GM18907 (cell line): ENCODE data around the gene RSPH10B2.
"Not testable (repeated sequence)": the region's sequence is repeated elsewhere in the genome, so short reads cannot be mapped to it uniquely, and the experiment has no call there.

Experiments used
- ATAC-seq: cut with Tn5 transposase; IDR thresholded peaks from one replicate; pipeline ENCODE4 v1.9.1; 2021; ENCODE audit warnings: mild to moderate bottlenecking, moderate library complexity; ENCODE audit not compliant: unreplicated experiment

RSPH10B2 gene

DNA sequence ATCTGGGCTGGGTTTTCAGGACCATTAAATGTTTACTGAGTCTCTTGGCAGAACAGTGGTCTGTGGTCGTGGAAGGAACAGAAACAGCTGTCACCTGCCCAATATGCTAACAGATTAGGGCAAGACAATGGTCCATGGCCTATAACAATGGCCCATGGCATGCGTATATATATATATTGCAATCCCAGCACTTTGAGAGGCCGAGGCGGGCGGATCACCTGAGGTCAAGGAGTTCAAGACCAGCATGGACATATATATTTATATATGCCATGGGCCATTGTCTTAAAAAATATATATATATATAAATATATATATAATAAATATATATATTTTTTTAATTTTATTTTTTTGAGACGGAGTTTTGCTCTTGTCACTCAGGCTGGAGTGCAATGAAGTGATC, 27.7 kb downstream of the RSPH10B2 start:
- not testable (repeated sequence) for ATAC-seq

DNA sequence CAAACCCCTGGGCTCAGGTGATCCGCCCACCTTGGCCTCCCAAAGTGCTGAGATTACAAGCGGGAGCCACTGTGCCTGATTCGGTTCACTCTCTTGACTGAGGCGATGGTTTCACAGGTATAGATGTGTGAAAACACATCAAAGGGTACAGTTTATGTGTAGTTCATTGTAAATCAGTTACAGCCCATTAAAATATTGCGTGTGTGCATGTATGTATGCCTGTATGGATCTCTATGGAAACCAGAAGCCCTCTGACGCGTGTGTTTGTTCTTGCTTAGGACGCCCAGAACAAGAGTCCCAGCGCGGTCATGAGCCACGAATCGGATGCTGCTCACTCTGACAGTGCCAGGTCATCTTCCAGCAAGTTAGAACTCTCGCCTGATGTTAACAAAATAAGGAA, 35.5 kb downstream of the RSPH10B2 start:
- ATAC-seq: not testable (repeated sequence)

DNA sequence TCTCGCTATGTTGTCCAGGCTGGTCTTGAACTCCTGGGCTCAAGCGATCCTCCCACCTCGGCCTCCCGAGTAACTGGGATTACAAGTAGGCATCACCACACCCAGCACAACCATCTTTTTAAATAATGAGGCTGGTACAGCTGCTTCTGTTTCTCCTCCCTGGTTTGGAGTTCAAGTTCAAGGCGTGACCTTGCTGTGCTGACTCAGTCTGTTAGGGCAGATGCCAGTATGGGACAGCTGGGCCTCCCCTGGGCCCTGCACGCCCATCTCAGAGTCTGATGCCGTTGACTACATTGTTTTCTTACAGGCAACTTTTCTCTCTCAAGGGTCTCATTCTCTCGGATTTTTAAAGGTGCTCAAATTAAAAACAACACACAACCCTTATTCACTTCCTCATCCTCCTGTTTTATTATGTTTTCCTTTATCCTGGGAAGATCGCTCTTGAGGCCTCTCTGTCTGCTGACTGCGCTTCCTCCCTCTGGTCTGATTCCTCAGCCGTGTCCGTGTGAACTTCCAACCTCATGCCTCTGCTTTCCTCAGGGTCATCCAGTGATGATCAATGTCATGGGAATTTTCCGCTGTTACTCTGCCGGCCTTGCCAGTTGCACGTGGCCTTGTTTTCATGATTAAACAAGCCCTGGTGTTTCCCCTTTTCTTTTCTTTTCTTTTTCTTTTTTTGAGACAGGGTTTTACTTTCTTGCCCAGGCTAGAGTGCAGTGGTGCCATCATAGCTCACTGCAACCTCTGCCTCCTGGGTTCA, 38.4 kb downstream of the RSPH10B2 start:
- ATAC-seq: not testable (repeated sequence)

DNA sequence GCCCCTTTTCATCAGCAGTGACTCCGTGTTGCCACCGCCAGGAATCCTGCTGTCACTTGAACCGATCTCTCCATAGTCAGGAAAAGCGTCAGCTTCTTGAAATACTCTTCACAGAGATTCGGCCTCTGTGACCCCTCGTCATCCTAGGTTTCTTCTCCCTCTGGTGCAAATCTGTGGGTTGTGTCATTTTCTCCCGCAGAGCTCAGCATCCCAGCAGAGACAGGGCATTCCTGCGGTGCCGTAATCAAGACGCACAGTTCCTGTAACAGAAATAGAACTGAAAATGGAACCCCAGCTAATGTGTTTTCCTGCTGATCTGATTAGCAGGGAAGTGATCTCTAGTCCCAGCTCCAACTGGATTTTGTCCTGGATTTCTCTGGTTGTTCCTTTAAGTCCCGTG, 40.4 kb downstream of the RSPH10B2 start:
- ATAC-seq: not testable (repeated sequence)

DNA sequence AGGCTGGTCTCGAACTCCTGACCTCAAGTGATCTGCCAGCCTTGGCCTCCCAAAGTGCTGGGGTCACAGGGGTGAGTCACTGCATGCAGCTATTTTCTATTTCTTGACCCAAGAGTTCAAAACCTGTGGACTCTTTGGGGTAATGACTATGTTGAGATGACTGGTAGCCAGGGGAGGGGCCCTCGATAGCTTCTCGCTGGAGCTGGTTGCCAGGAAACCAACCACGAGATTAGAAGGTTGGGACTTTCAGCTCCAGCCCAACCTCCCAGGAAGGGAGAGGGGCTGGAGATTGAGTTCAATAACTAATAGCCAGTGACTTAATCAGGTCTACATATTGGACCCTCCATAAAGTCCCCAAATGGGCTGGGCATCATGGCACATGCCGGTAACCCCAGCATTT, 43.3 kb downstream of the RSPH10B2 start:
- ATAC-seq: not testable (repeated sequence)

DNA sequence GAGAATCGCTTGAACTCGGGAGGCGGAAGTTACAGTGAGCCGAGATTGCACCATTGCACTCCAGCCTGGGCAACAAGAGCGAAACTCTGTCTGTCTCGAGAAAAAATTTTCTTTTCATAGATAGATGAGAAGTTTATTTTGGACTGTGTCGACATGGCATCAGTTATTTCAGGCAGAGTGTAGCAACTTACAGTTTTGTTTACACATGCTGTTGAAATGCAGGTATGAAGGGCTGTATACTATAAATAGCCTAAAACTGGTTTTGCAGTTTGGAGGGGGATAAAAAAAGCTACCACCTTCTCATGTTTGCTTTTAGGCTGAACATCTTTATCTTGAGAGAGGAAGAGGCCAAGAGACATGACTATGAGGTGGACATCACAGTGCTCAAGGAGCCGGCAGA, 44.1 kb downstream of the RSPH10B2 start:
- not testable (repeated sequence) for ATAC-seq

DNA sequence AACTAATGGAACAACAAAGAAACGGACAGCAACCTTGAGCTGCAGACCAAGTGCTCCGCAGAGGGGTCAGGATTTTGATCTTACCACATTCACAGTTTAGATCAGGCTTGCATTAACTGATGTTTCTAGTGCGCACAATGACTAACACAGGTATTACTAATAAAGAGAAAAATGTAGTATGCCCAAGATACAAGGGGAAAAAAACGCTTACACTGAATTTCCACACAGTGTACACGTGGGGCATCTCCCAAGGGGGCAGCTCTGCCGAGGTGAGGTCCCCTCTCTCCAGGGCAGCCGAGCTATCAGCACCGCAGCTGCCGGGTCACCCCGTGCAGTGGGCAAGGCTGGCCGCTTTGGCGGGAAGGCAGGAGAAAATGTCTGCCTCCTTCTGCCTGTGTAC, 46.0 kb downstream of the RSPH10B2 start:
- not testable (repeated sequence) for ATAC-seq

DNA sequence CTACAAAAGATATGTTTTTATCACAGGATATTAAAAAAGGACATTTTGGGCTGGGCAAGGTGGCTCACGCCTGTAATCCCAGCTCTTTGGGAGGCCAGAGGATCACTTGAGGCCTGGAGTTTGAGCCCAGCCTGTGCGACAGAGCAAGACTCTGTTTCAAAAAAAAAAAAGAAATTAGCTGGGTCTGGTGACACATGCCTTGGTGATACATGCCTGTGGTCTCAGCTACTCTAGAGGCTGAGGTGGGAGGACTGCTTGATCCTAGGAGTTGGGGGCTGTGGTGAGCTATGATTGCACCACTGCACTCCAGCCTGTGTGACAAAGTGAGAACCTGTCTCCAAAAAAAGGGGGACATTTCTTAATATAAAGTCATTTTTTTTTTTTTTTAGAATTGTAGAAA, 46.4 kb downstream of the RSPH10B2 start:
- not testable (repeated sequence) for ATAC-seq

DNA sequence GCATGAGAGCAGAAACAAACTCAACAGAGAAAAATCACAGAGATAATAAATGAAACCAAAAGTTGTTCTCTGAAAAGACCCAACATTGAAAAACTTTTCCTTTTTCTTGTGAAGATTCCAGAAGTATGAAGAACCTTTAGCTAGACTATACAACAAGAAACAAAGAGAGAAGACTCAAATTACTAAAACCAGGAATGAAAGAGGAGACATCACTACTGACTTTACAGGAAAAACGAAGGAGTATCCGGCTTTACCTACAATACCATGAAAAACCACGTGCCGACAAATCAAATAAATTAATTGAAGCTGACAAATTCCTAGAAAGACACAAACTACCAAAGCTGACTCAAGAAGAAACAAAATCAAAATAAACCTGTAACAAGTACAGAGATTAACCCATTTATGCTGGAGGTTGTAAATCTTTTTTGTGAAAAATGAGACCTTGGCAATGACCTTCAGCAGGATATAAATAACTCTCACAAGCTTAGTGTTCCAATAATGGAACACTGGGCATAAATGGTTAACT, 53.6 kb downstream of the RSPH10B2 start:
- not testable (repeated sequence) for ATAC-seq

DNA sequence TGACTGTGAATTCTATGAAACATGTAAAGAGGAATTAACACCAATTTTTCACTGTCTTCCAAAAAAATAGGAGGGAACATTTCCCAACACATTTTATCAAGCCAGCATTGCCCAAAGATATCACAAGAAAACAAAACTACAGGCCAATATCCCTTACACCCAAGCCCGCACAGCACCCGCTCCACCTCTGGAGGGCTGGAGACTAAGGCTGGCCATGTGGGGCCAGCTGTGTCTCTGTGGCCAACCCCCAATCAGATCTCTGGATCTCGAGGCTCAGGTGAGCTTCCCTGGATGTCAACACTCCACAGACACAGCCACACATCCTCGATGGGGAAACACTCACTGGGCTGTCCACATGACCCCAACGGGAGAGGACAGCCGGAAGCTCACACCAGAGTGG, 54.1 kb downstream of the RSPH10B2 start:
- ATAC-seq: not testable (repeated sequence)

DNA sequence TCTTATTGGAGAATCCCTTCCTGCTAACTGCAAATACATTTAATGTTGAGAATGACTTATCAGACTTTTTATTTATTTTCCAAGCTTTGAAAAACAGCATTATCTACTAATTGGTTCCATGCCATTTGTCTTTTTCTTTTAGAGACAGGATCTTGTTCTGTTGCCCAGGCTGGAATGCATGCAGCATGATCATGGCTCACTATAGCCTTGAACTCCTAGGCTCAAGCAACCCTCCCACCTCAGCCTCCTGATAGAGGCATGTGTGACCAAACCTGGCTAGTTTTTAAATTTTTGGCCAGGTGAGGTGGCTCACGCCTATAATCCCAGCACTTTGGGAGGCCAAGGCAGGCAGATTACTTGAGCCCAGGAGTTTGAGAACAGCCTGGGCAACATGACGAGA, 59.1 kb downstream of the RSPH10B2 start:
- not testable (repeated sequence) for ATAC-seq

DNA sequence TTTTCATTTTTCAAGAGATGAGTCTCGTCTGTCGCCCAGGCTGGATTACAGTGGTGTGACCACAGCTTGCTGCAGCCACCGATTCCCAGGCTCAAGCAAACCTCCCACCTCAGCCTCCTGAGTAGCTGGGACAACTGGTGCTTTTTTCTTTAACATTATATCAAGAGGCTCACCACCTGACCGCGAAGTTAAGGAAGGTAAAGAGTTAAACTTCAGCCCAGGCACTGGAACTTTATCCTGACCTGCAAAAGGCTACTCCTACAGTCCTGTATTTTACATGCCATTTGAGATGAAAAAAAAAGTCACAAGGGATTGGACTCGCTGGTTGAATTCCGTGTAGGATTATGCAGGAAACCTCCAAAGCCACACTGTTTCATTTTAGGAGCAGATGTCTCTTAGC, 61.6 kb downstream of the RSPH10B2 start:
- ATAC-seq: not testable (repeated sequence)

DNA sequence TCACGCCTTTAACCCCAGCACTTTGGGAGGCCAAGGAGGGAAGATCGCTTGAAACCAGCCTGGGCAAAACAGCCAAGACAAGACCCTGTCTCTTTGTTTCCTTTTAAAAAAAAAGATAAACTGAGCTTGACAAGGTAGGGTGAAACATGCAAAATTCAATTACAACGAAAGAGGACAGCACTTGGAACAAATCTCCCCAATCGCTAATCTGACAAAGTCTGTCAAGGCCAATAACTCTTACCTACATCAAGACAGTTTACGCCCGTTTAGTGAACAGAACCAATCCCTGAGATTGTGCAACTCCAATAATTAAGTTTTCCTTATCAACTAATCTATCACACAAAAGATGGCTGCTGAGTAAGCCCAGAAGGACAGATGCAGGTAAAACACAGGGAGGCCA, 67.7 kb downstream of the RSPH10B2 start:
- ATAC-seq: not testable (repeated sequence)

DNA sequence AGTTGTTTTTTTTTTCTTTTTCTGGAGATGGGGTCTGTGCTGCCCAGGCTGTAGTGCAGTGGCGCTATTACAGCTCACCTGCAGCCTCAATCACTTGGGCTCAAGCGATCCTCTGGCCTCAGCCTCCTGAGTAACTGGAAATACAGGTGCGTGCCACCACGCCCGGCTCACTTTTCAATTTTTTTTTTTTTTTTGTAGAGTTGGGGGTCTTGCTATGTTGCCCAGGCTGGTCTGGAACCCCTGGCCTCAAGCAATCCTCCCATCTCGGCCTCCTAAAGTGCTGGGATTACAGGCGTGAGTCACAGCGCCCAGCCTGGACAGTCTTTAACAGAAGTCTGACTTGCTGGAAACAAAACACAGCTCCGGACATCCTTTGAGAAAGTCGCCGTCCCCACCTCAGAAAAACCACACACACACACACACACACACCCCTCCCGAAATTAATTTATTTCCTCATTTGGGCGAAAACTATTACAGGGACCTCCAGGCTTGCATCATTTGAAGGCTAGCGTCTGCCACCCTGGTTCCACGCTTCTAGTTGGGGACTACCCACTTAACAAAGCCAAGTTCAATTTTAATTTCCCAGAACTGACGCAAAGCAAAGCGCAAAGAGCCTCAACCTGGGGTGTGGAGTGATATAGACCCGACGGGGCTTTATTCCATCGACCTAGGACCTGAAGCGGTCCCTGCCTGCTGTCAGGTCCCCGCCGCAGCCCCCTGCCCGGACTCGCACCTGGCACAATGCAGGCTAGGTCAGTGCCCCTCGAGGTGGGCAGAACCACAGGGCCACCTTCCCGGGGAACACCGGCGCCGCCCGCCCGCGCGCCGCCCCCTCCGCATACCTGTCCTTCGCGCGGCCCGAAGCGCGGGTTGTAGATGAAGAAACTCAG, 71.6 kb downstream of the RSPH10B2 start:
- ATAC-seq: peak; percentile 52

DNA sequence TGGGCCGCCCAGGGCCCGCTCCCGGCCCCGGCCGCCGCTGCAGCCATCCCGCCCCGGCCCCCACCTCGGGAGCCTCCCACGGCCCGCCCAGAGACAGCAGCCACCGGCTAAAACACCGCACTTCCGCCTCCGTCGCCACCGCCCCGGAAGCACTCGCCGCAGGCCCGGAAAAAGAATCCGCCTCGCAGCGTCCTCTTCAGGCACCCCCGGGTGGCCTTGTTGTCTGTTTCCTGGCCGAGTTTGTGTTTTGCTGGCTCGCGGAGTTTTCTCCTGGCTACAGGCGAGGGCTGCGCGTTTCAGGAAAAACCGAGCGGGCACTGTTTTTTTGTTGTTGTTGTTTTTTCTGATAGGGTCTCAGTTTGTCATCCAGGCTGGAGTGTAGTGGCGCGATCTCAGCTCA, 72.2 kb downstream of the RSPH10B2 start, which contains the start of gene CCZ1B:
Gene CCZ1B, minus strand, starts transcription at position 125 of the 400 bp plus-strand sequence. Its CDS starts 78 bp downstream, at position 47.
- peak; percentile 98 for ATAC-seq

DNA sequence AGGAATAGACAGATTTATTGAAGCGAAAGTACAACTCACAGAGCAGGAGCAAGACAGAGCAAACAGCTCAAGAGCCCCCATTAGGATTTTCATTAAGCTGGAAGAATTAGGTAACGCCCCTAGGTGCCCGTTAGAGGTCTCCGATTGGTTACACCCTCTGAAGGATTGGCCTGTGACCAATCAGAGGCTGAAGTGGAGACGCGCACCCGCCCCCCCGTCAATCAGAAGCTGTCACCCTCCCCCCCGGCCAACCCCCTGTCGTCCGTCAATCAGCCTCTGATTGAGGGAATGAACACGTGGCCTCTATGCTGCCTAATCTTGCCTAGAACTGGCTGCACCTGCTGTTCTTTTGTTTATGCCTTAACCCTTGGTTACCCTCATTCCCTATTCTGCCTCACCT, 73.3 kb downstream of the RSPH10B2 start:
- not testable (repeated sequence) for ATAC-seq

DNA sequence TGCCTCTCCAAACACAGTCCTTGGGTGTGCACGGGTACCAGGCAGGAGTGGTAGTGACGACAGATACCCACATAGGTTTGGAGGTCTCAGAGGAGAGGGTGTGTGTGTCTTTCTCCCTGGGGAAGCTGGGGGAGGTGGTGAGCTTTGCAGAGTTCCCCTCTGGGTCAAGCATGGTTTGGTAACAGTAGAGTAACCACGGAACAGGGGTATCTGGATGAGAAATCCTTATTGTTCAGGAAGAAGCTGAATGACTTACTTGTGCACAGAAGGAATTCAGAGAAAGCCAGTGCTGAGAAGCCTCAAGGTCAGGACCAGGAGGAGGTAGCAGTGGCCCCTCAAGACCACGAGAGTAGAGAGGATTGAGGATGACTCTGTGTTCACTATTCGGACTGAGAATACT, 75.7 kb downstream of the RSPH10B2 start:
- not testable (repeated sequence) for ATAC-seq

DNA sequence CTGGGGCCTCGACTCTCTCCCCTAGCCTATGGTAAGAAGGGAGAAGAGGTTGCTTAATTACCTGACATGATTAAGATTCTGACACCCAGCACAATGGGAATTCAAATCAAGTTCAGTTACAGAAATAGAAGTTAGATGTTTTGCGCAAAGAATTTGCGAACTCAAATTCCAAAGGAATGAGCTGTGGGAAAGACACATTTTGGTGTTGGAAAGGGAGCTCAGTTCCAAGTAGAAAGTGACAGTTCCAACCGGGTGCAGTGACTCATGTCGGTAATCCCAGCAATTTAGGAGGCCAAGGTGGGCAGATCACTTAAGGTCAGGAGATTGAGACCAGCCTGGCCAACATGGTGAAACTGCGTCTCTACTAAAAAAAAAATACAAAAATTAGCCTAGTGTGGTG, 76.1 kb downstream of the RSPH10B2 start:
- ATAC-seq: not testable (repeated sequence)

DNA sequence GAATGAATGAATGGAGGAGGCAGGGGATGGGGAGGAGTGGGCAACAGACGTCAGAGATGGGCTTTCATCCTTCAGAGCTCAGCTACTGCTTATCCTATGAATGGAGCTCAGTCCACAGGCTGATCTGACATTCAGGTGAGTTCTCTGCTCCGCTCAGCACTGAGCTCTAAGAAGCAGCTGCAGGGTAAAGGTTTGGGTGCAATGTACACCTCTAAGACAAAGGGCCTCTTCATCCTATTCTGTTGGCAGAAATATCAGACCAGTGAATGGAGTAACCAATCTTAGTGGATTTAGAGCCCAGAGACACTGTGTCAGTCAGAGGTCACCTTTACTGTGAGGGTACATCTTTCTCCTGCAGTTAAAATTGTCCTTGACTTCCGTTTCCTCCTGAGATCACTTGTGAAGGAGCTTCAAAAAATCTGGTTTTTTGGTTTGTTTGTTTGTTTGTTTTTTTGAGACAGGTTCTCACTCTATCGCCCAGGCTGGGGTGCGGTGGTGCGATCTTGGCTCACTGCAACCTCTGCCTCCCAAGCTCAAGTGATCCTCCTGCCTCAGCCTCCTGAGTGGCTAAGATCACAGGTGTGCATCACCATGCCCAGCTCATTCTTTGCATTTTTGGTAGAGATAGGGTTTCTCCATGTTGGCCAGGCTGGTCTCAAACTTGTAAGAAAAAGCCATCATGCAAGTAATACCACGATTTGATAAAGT, 77.3 kb downstream of the RSPH10B2 start:
- no peak for ATAC-seq

DNA sequence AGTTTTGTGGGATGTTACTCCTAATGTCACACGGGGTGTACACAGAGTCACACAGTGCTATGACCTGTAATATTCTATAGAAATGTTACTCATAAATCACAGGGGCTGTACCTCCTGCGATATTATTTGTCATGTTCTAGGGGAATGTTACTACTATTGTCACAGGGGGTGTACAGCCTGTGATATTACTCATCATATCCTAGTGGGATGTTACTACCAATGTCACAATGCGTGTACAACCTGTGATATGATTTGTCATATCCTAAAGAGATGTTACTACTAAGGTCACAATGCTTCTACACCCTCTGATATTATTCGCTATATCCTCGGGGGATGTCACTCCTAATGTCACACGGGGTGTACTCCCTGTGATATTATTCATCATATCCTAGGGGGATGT, 79.7 kb downstream of the RSPH10B2 start:
- no peak for ATAC-seq

DNA sequence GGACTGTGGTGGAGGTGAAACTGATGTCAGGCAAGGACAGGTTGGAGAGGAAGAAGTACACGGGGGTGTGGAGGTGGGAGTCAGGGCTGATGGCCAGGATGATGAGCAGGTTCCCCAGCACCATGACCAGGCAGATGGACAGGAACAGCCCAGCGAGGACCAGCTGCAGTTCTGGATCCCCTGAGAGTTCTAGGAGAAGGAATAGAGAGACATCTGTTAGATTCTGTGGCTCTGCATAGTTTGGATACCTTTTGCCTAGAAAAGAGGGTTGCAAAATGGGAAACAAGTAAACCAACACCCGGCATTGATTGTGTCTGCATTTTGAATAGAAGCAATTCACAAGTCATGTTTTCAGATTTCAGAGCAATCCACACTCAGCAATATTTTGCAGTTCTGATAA, 81.6 kb downstream of the RSPH10B2 start:
- ATAC-seq: not testable (repeated sequence)
